LNCAP (cell line): ENCODE measurements around the gene RAB44.

ENCODE experiments used
- CTCF ChIP-seq: fragments of 450-650 bp; IDR thresholded peaks from 2 replicates; pipeline ENCODE4 v1.5.1; 2017; ENCODE audit warnings: mild to moderate bottlenecking

Gene RAB44

DNA sequence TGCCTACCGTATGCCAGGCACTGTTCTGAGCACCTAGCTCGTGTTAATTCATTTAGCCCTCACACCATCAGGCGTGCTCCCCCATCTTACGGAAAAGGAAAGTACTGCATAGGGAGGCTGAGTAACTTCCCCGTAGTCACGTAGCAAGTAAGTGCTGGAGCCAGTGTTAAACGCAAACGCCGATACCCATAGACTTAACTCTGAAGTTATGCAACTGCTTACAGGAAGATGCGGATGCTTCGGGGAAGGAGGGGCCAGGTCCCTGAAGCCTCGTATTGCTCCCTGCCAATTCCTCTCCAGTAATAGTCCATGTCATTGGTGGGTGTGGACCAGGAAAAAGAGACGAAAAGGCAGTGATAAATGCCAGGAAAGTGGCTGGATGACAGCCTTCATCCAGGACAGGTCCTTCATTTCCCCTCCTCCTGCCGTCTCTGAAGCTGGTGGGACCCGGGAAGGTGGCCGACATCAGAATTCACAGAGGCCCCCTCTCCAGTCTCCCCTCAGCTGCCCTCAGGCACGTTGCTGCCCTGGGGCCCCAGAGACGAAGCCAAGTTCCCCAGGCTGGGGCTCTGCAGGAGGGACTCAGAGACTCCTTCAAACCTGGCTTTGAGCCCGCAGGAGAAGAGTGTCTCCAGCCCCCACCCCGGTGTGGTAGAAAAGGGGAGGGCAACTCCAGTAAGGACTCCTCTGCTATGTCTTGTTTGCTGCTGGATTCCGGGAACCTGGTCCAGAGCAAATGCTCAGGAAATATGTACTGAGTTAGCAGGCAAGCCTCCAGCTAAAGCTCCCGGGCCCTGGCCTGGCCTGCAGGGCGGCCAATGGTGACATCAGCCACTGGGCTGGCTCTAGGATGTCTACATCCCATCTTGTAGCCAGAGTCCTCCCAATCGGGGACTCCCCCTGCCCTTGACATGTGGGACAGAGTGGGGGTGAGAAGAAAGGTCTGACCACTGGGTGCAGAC lies 37.8 kb downstream of the RAB44 start:
- TF ChIP-seq CTCF = no peak

GRCh38 chr6:36737043-36737785 lies 39.6 kb downstream of the RAB44 start:
- no peak for TF ChIP-seq CTCF

- TF ChIP-seq CTCF = no peak
These were observed 40.5 kb downstream of the RAB44 start for GRCh38 chr6:36738108-36738507.

- no peak for TF ChIP-seq CTCF
These were observed 42.6 kb downstream of the RAB44 start for GRCh38 chr6:36739947-36740817.

GRCh38 chr6:36740818-36741179 lies 43.2 kb downstream of the RAB44 start:
- no peak for TF ChIP-seq CTCF

DNA sequence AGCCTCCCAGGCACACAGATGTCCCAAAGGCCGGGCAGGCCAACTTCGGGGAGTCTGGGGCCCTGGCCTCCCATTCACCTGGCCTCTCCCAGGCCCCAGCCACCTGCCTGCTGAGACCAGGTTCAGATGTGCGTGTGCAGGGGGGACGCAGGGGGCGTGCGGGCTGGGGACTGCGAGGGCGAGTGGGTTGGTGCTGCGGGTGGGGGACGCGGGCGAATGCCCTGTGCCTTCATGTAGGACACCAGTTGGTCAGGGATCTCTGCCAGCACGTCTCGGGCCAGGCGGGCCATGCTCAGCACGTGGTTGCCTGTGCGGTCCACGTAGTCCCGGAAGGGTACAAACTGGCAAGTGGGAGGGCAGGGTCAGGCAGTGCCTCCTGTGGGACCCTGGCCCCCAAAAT lies 44.5 kb downstream of the RAB44 start:
- TF ChIP-seq CTCF = no peak

- no peak for TF ChIP-seq CTCF
These were observed 45.4 kb downstream of the RAB44 start for GRCh38 chr6:36743032-36743431.
